EH (cell line): ENCODE data around the gene IDS.
"Not testable (repeated sequence)": the region's sequence is repeated elsewhere in the genome, so short reads cannot be mapped to it uniquely, and the experiment has no call there.

Experiments used
- DNase-seq: peaks from one replicate; pipeline ENCODE4 v3.0.0-alpha.2; 2015; ENCODE audit warnings: low read depth

IDS gene

GRCh38 chrX:149504915-149505651, at the start of gene IDS:
Gene IDS (minus strand): TSS chrX:149505306. CDS start chrX:149505137, 169 bp downstream.
- DNase-seq: peak; percentile 85

GRCh38 chrX:149551939-149552248, 46.8 kb upstream of the IDS start:
- DNase-seq: not testable (repeated sequence)

DNA sequence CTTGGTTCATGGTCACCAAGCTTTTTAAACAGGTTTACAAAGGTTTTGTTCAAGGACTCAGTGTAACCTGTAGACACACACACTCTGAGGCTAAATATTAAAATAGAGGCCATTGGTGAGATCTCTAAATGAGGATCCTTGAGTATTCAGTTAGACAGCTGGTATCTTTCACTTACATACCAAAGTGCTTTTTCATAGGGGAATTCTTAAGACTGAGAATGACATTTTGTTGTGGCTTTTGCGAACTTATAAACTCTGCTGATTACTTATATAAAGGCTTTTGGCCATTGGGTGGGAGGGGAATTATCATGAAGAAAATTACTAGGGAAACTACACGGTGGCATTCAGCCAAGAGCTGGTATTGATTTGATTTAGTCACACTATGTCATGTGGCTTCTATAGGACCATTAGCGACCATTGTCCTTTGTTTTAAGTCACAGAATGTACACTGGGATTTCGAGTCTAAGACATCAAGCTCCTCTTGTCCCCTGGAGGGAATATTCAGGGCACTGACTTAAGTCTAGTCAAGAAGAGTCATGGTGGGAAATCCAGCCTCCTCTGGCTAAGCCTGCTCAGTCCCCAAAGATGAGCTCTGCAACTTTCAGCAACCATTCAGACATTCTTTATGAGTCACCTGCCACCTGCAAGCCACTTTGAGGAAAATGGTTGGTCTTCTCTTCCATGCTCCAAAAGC, 46.3 kb upstream of the IDS start:
- not testable (repeated sequence) for DNase-seq

GRCh38 chrX:149550454-149550853, 45.3 kb upstream of the IDS start:
- DNase-seq: not testable (repeated sequence)

DNA sequence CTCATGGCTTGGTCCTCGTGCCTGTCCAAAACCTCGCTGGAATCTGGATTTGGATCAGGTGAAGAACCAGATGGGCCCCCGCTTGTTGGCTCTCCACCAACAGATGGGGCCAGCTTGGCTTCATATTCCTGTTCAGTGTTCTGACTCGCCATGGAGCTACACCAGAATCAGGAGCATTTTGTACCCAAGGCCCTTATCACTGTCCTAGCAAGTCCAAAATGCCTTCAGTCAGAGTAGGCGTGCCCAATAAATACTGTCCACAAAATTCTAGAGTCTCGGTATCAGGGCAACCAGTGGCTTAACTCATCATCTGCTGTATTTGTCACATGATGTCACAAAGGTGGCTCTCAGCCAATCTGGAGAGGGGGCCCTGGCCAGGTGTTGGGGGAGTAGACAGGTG, 44.6 kb upstream of the IDS start, which contains the start of gene HSFX3:
Gene HSFX3 (minus strand): TSS at position 224 of the 400 bp plus-strand sequence. CDS start 72 bp downstream, at position 152.
- not testable (repeated sequence) for DNase-seq

- not testable (repeated sequence) for DNase-seq
Observed at GRCh38 chrX:149547782-149548181, 42.7 kb upstream of the IDS start.

DNA sequence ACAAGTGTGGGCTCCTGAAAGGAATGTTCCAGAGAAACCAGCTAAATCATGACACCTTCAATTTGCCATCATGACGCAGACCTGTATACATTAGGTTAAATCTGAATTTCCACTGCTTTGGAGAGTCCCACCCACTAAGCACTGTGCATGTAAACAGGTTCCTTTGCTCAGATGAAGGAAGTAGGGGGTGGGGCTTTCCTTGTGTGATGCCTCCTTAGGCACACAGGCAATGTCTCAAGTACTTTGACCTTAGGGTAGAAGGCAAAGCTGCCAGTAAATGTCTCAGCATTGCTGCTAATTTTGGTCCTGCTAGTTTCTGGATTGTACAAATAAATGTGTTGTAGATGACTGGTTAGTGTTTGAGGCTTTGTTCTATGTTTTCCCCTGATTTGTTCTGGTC, 41.9 kb upstream of the IDS start:
- DNase-seq: not testable (repeated sequence)

DNA sequence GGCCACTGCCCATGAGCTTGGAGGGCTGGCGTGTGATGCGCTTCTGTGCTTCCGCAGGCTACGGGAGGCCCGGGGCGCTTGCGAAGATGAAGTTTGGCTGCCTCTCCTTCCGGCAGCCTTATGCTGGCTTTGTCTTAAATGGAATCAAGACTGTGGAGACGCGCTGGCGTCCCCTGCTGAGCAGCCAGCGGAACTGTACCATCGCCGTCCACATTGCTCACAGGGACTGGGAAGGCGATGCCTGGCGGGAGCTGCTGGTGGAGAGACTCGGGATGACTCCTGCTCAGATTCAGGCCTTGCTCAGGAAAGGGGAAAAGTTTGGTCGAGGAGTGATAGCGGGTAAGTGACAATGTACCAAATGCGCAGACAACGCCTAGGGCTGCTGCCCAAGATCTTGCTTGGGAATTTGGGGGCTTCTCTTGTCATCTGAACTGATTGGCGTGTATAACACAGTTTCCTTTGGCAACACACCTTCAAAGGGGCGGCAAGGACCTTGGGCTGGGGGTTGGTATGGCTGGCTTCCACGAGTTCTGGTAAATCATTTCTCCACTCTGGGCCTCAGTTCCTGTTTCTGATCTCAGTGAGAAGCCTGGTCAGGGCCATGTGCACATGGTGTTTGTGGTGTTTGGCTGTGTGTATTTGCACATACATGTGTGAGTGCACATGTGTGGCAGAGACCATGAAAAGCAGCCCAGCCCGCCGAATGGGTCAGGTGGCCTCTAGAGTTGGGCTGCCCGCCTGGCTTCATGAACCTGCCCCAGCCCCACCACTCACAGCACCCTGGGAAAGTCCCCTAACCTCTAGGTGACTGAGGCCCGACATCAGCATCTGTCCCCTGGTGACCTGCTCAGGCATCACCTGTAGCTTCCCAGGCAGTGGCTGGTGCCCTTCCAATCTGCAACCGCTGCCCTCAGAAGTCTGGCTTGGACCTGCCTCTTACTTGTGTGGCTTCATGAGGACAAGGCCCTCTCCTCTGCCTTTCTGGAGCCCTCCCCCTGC, 40.7 kb upstream of the IDS start:
- DNase-seq: peak; percentile 8

DNA sequence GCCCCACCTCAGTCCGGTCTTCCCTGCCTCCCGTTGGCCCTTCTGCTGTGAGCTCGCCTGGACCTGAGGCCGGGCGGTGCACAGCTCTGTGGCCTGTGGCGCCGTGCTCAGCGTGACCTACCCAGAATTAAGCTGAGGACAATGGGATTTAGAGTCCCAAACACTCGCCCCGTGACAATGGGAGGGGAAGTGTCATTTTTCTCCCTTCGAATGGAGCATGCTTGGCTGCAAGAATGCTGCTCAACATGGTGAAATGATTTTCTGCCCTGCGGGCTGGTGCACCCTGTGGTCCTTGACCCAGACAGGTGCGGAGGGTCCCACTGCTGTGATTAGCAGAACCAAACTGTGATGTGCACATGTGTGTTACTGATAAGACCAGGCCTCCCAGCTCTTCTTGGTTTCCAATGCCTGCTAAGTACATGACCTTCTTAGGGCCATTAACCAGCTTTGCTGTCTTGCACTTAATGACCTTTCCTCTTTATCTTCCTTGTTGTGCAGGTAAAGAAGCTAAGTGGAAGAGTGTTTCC, 36.5 kb upstream of the IDS start:
- DNase-seq: no peak

GRCh38 chrX:149540621-149541520, 35.8 kb upstream of the IDS start, which contains the start of gene EOLA1:
Gene EOLA1 (plus strand): TSS chrX:149541012. CDS start chrX:149545631, 4,619 bp downstream.
- DNase-seq: peak; percentile 96

DNA sequence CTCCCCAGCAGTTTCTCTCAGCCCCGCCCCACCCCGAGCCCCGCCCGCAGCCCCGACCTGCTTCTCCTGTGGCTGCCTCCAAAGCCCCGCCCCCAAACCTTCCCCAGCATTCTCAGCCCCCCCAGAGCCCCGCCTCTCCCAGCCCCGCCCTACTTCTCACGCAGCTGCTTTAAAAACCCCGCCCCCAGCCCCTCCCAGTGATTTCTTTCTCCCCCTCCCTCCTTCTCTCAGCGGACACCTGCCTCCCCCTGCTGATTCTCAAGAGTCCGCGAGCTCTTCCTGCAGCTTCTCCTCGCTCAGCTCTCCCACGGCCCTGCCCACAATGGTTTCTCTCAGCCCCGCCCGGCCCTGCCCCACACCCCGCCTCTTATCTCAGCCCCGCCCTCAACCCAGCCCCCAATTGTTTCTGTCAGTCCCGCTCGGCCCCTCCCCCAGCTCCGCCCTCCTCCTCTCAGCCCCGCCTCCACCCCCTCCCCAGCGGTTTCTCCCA, 35.1 kb upstream of the IDS start:
- peak; percentile 92 for DNase-seq

DNA sequence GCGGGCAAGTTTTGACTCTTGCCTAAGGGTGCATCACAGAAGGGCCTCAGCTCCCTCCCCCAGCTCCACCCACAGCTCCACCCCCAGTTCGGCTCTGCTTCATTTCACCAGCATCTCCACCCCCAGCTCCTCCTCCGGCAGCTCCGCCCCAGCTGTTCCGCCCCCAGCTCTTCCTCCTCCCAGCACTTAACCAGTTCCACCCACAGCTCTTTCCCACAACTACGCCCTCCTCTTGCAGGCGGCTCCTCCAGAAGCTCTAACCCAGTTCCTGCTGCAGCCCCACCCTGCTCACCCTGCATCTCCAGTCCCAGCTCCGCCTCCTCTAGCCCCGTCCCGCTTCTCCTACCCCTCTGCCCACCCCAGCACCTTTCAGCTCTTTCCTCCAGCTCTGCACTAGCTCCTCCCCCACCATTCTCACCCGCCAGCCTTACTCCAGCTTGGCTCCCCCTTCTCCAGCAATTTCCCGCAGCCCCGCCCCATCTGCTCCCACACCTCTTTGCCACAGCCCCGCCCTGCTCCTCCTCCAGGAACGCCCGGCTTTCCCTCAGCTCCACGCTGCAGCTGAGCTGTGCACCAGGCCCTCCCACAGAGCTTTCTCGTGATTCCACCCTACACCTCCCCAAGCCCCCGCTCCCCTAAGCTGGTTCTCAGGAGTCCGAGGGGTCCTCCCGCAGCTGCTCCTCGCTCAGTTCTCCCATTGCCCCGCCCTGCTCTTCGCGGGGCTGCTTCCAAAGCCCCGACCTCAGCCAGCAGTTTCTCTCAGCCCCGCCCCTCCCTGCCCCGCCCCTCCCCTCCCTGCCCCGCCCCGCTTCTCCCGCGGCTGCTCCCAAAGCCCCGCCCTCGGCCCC, 34.4 kb upstream of the IDS start:
- DNase-seq: peak; percentile 96

GRCh38 chrX:149537474-149537873, 32.4 kb upstream of the IDS start:
- DNase-seq: not testable (repeated sequence)

GRCh38 chrX:149534926-149535602, 30.0 kb upstream of the IDS start:
- DNase-seq: not testable (repeated sequence)

- not testable (repeated sequence) for DNase-seq
Observed at GRCh38 chrX:149533999-149534398, 28.9 kb upstream of the IDS start.

- DNase-seq: not testable (repeated sequence)
Observed at GRCh38 chrX:149532868-149533267, 27.8 kb upstream of the IDS start.

DNA sequence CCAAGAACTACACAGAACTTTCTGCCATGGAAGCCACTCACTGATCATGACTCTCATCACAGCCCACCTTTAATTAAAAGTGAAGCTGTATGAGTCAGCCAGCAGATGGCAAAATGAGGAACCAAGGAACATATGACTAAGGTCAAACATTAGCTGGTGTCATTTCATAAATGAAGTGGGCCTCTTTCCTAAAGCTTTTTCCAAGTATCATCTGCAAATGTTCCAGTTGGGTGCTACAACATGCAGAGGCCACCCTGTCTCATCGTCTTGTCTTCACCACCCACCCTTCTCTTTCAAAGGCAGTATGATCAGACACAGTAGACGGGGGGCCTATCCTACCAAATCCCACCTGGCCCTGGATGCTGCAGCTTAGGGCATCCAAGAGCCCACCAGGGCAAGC, 26.5 kb upstream of the IDS start:
- DNase-seq: no peak

DNA sequence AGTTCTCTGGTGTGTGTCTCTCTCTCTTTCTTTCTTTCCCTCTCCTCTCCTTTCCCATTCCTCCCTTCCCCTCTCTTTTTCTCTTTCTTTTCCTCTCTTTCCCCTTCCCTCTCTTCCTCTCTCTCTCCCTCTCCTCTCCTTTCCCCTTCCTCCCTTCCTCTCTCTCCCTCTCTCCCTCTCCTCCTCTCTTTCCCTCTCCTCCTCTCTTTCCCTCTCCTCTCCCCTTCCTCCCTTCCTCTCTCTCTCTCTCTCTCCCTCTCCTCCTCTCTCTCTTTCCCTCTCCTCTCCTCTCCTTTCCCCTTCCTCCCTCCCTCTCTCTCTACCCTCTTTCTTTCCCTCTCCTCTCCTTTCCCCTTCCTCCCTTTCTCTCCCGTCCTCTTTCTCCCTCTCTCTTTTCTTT, 23.3 kb upstream of the IDS start:
- DNase-seq: no peak

DNA sequence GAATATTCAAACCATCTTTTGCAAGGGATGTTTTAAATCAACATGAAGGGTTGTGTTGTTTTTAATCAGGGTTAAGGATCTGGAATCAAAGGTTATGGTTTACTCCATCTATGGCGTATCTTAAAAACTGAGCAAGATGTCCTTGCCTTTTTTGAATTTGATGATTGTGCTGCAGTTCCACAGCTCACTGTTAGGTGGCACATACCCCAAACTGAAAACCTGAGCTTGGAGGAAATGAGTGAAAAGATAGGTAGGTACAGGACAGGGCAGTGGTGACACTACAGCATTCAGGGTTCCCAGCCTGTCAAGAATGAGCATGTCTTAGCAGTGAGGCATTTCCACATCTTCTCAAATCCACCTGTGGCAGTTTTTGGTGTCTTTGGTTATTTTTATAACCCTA, 22.6 kb upstream of the IDS start:
- DNase-seq: peak; percentile 40
